Astrocyte of the spinal cord (primary cell): Measurements from ENCODE around the gene SEPSECS.

ENCODE experiments used
- DNase-seq: peaks from one replicate; pipeline ENCODE4 v3.0.0; 2011; ENCODE audit warnings: low read depth, low spot score
- H3K4me3 ChIP-seq: 2 replicates; pipeline ENCODE4 v1.5.1; 2011; ENCODE audit warnings: low read depth, mild to moderate bottlenecking, low read length, moderate library complexity
- in situ Hi-C: cut with HindIII; loops from 2 replicates; pipeline ENCODE4 v1.10.0; 2017; ENCODE audit warnings: low sequenced_read_pairs
- TF ChIP-seq, protein P1 (sequence below): IDR thresholded peaks from 2 replicates; pipeline ENCODE4 v1.5.1; 2012; ENCODE audit warnings: low read depth, mild to moderate bottlenecking, low read length, inconsistent platforms

The SEPSECS gene

DNA sequence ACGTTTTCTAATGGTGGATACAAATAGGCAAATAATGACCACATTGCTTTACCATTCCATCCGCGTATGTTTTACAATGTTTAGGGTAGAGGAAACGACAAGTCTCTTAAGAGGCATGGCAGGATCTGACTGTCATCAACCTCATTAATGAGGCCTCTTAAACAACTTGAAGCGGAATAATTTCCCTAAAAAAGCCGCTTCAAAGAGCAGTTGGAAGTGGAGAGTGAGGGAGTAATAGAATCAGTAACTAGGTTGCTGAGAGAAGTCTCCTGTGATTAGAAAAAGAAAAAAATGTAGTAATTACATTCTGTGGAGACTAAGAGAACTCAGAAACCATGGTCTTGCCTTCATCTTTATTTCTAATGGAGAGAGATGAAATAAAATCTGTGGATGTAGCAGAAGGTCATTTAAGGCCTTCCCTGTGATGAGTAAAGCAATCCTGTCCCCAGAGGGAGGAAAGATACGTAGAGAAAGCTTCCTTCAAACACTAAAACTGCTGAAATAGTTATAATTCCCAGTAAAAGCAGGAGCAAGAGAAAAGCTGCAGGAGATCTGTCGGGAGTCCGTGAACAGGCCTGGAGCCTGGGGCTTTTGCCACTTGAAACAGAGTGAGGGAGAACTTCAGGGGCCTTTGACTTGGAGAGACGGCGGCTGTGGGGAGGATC lies 11.1 kb upstream of the SEPSECS start:
- TF ChIP-seq, protein P1, sequence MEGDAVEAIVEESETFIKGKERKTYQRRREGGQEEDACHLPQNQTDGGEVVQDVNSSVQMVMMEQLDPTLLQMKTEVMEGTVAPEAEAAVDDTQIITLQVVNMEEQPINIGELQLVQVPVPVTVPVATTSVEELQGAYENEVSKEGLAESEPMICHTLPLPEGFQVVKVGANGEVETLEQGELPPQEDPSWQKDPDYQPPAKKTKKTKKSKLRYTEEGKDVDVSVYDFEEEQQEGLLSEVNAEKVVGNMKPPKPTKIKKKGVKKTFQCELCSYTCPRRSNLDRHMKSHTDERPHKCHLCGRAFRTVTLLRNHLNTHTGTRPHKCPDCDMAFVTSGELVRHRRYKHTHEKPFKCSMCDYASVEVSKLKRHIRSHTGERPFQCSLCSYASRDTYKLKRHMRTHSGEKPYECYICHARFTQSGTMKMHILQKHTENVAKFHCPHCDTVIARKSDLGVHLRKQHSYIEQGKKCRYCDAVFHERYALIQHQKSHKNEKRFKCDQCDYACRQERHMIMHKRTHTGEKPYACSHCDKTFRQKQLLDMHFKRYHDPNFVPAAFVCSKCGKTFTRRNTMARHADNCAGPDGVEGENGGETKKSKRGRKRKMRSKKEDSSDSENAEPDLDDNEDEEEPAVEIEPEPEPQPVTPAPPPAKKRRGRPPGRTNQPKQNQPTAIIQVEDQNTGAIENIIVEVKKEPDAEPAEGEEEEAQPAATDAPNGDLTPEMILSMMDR = no peak
- no peak for DNase-seq
- H3K4me3 ChIP-seq = no peak overlapping the region
- in situ Hi-C loops = no loop called here

DNA sequence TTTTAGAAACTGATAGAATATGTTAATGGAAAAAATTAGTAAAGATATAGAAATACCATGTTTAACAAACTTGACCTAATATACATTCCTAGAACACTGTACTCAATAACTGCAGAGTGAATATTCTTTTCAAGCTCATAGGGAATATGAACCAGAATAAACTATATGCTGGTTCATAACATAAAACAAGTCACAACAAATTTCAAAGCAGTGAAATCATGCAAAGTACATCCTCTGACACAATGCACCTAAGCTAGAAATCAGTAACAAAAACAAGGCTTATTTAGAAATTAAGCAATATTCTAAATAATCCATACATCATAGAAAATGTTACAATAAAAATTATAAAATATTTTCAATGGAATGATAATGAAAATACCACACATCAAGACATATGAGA lies 9.2 kb upstream of the SEPSECS start:
- H3K4me3 ChIP-seq = no peak overlapping the region
- no peak for DNase-seq
- TF ChIP-seq, protein P1 = no peak
- in situ Hi-C loops = no loop called here

- H3K4me3 ChIP-seq = no peak overlapping the region
- in situ Hi-C loops = no loop called here
- DNase-seq = no peak
- TF ChIP-seq, protein P1 = no peak
Observed at GRCh38 chr4:25165916-25166315, 5.7 kb upstream of the SEPSECS start.

DNA sequence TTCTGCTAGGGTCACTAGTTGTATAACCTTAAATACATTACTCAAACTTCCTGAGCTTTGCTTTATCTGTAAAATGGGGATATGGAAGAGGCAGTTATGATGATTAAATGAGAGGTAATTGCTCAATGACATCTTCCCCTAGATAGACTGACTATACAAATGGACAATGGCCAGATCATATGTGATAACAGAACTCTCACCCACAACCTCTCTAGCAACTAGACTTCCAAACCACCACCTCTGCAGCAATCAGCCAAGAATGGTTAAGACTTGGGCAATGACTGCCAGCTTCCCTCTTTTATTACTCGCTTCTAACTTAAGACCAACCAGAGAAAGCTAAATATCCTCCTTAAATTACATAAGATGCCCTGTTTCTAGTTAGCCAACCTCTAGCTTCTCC lies 2.9 kb upstream of the SEPSECS start:
- no peak overlapping the region for H3K4me3 ChIP-seq
- no peak for DNase-seq
- in situ Hi-C loops = no loop called here
- TF ChIP-seq, protein P1 = no peak

- no peak for DNase-seq
- TF ChIP-seq, protein P1 = no peak
- H3K4me3 ChIP-seq = no peak overlapping the region
- in situ Hi-C loops = no loop called here
Observed at GRCh38 chr4:25162566-25162965, 2.3 kb upstream of the SEPSECS start.

- DNase-seq = peak; percentile 23
- TF ChIP-seq, protein P1 = no peak
- peak overlapping the region; percentile 83 for H3K4me3 ChIP-seq
- in situ Hi-C loops = no loop called here
Observed at GRCh38 chr4:25161593-25161950, 1.3 kb upstream of the SEPSECS start.
